Measurements from ENCODE around the gene IGFL1. TPM values are rescaled to one million over a fixed set of nuclear protein-coding genes. Genes with fewer than 3 reads are reported as not detected.
"Not testable (repeated sequence)": the region's sequence is repeated elsewhere in the genome, so short reads cannot be mapped to it uniquely, and the experiment has no call there.

The IGFL1 gene
- total RNA-seq, 1 experiment from 2014 or later = not detected

GRCh38 chr19:46232468-46232867 lies 2.9 kb downstream of the IGFL1 start:
- peaks cover 54% of the 10 kb centered on the region for H3K27me3 ChIP-seq (ENCODE audit: insufficient read depth, low read length)
- H3K4me3 ChIP-seq (replicated peaks in 1 of 2; ENCODE audit: low read depth in 1 of 2, low read length in 2 of 2) = no peak overlapping the region
- H3K9me3 ChIP-seq (ENCODE audit: control insufficient read depth in 1 of 2, insufficient read depth in 1 of 2, low read depth in 1 of 2, low read length in 2 of 2) = no peaks in the 10 kb centered on the region
- no peak overlapping the region for H3K9ac ChIP-seq (ENCODE audit: low read length)
- ATAC-seq (no peak), DNase-seq (ENCODE audit: low read depth, low spot score) (no peak)
- no peak overlapping the region for H2AFZ ChIP-seq (ENCODE audit: low read depth, low read length, poor library complexity, severe bottlenecking)
- no peak overlapping the region for H3K27ac ChIP-seq (ENCODE audit: low read depth, low read length)
- no peaks in the 10 kb centered on the region for H3K36me3 ChIP-seq (ENCODE audit: control insufficient read depth in 1 of 2, insufficient read depth in 2 of 2, low read length in 2 of 2)
- H3K9me2 ChIP-seq (ENCODE audit: insufficient read depth) = no peaks in the 10 kb centered on the region
- intact Hi-C loops (cut with micrococcal nuclease) = no loop called here
- H4K20me1 ChIP-seq (ENCODE audit: insufficient read depth) = no peaks in the 10 kb centered on the region
- H3K79me2 ChIP-seq (ENCODE audit: insufficient read depth, low read length) = no peaks in the 10 kb centered on the region
- ChIA-PET POLR2A (no interaction called here), CTCF (no interaction called here), RAD21 (ENCODE audit: low non-redundant PET in 1 of 2, low total read pairs in 2 of 2, uncharacterized antibody in 2 of 2, unreplicated experiment in 2 of 2) (no interaction called here)
- no peaks in the 10 kb centered on the region for H3K4me1 ChIP-seq (ENCODE audit: control insufficient read depth in 1 of 2, insufficient read depth in 2 of 2, low read length in 2 of 2)
- TF ChIP-seq, protein P1, sequence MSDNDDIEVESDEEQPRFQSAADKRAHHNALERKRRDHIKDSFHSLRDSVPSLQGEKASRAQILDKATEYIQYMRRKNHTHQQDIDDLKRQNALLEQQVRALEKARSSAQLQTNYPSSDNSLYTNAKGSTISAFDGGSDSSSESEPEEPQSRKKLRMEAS (IDR thresholded peaks at IDR 0.05) = no peak
- no TSS peak for BruUV-seq (replicated peaks)
- H3K4me2 ChIP-seq (ENCODE audit: low read length) = no peak overlapping the region

GRCh38 chr19:46232938-46233621 lies 3.5 kb downstream of the IGFL1 start:
- H3K27me3 ChIP-seq (ENCODE audit: insufficient read depth, low read length) = peaks cover 53% of the 10 kb centered on the region
- H3K27ac ChIP-seq (ENCODE audit: low read depth, low read length) = no peak overlapping the region
- DNase-seq (ENCODE audit: low read depth, low spot score) (no peak), ATAC-seq (no peak)
- ChIA-PET POLR2A (no interaction called here), CTCF (no interaction called here), RAD21 (ENCODE audit: low non-redundant PET in 1 of 2, low total read pairs in 2 of 2, uncharacterized antibody in 2 of 2, unreplicated experiment in 2 of 2) (no interaction called here)
- H2AFZ ChIP-seq (ENCODE audit: low read depth, low read length, poor library complexity, severe bottlenecking) = no peak overlapping the region
- no peak overlapping the region for H3K4me2 ChIP-seq (ENCODE audit: low read length)
- no peaks in the 10 kb centered on the region for H3K36me3 ChIP-seq (ENCODE audit: control insufficient read depth in 1 of 2, insufficient read depth in 2 of 2, low read length in 2 of 2)
- no peaks in the 10 kb centered on the region for H3K79me2 ChIP-seq (ENCODE audit: insufficient read depth, low read length)
- no peaks in the 10 kb centered on the region for H3K9me3 ChIP-seq (ENCODE audit: control insufficient read depth in 1 of 2, insufficient read depth in 1 of 2, low read depth in 1 of 2, low read length in 2 of 2)
- H3K4me1 ChIP-seq (ENCODE audit: control insufficient read depth in 1 of 2, insufficient read depth in 2 of 2, low read length in 2 of 2) = no peaks in the 10 kb centered on the region
- TF ChIP-seq ATF3 (IDR thresholded peaks at IDR 0.05) = no peak
- TF ChIP-seq, protein P1 (IDR thresholded peaks at IDR 0.05) = no peak
- TF ChIP-seq RAD21 (IDR thresholded peaks at IDR 0.05; ENCODE audit: low read depth) = no peak
- TF ChIP-seq EZH2 (IDR thresholded peaks at IDR 0.05) = no peak
- no peak overlapping the region for H3K9ac ChIP-seq (ENCODE audit: low read length)
- BruUV-seq (replicated peaks) = no TSS peak
- intact Hi-C loops (cut with micrococcal nuclease) = no loop called here
- no peak overlapping the region for H3K4me3 ChIP-seq (replicated peaks in 1 of 2; ENCODE audit: low read depth in 1 of 2, low read length in 2 of 2)
- H4K20me1 ChIP-seq (ENCODE audit: insufficient read depth) = no peaks in the 10 kb centered on the region
- H3K9me2 ChIP-seq (ENCODE audit: insufficient read depth) = no peaks in the 10 kb centered on the region

DNA sequence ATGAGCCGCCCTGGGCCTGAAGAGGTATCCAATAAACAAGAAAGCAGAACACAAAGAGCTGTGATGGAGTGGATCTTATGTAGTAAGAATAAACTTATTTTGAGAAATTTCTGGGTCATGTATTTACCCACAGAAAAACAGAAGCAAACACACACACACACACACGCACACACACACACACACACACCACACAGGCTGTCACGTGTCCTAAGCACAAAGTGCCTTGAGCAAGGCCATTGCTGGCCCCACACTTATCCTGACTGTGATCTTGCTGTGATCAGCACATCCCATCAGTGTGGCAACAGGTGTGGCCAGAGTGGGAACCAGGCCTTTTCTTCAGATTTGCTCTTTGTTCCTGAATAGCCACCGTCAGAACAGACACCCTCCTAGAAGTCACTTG lies 4.3 kb downstream of the IGFL1 start:
- H3K4me2 ChIP-seq (ENCODE audit: low read length); H3K9me3 ChIP-seq (ENCODE audit: control insufficient read depth in 1 of 2, insufficient read depth in 1 of 2, low read depth in 1 of 2, low read length in 2 of 2); H3K9me2 ChIP-seq (ENCODE audit: insufficient read depth); POLR2A ChIA-PET; H3K9ac ChIP-seq (ENCODE audit: low read length); H3K27ac ChIP-seq (ENCODE audit: low read depth, low read length); CTCF ChIA-PET; H3K36me3 ChIP-seq (ENCODE audit: control insufficient read depth in 1 of 2, insufficient read depth in 2 of 2, low read length in 2 of 2); intact Hi-C loops (cut with micrococcal nuclease); RAD21 ChIA-PET (ENCODE audit: low non-redundant PET in 1 of 2, low total read pairs in 2 of 2, uncharacterized antibody in 2 of 2, unreplicated experiment in 2 of 2); H3K79me2 ChIP-seq (ENCODE audit: insufficient read depth, low read length); H3K4me3 ChIP-seq (replicated peaks in 1 of 2; ENCODE audit: low read depth in 1 of 2, low read length in 2 of 2); H4K20me1 ChIP-seq (ENCODE audit: insufficient read depth); H3K4me1 ChIP-seq (ENCODE audit: control insufficient read depth in 1 of 2, insufficient read depth in 2 of 2, low read length in 2 of 2); DNase-seq (ENCODE audit: low read depth, low spot score); ATAC-seq; H2AFZ ChIP-seq (ENCODE audit: low read depth, low read length, poor library complexity, severe bottlenecking); BruUV-seq (replicated peaks): not testable (repeated sequence)
- peaks cover 53% of the 10 kb centered on the region for H3K27me3 ChIP-seq (ENCODE audit: insufficient read depth, low read length)

DNA sequence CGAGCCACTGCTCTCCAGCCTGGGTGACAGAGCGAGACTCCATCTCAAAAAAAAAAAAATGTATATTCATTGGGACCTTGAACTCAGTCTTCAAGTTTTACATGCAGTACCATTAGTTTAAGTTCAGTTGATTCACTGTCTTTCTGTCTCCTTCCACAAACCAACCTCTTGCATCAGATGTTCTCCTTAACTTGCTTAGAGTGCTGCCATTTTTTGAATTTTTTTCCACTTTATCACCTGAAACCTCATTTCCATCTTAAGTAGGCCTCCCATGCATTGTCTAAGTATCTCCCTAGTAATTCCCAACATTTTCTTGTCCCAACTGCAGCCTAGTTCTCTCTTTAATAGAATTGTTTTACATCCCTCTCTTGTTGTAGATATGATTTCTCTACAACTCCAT lies 8.6 kb downstream of the IGFL1 start:
- H3K9me3 ChIP-seq (ENCODE audit: control insufficient read depth in 1 of 2, insufficient read depth in 1 of 2, low read depth in 1 of 2, low read length in 2 of 2); H3K4me3 ChIP-seq (replicated peaks in 1 of 2; ENCODE audit: low read depth in 1 of 2, low read length in 2 of 2); POLR2A ChIA-PET; H3K4me1 ChIP-seq (ENCODE audit: control insufficient read depth in 1 of 2, insufficient read depth in 2 of 2, low read length in 2 of 2); ATAC-seq; H3K36me3 ChIP-seq (ENCODE audit: control insufficient read depth in 1 of 2, insufficient read depth in 2 of 2, low read length in 2 of 2); H3K4me2 ChIP-seq (ENCODE audit: low read length); H4K20me1 ChIP-seq (ENCODE audit: insufficient read depth); intact Hi-C loops (cut with micrococcal nuclease); H3K79me2 ChIP-seq (ENCODE audit: insufficient read depth, low read length); RAD21 ChIA-PET (ENCODE audit: low non-redundant PET in 1 of 2, low total read pairs in 2 of 2, uncharacterized antibody in 2 of 2, unreplicated experiment in 2 of 2); H3K9ac ChIP-seq (ENCODE audit: low read length); H2AFZ ChIP-seq (ENCODE audit: low read depth, low read length, poor library complexity, severe bottlenecking); CTCF ChIA-PET; BruUV-seq (replicated peaks); H3K9me2 ChIP-seq (ENCODE audit: insufficient read depth); H3K27ac ChIP-seq (ENCODE audit: low read depth, low read length); DNase-seq (ENCODE audit: low read depth, low spot score): not testable (repeated sequence)
- peaks cover 48% of the 10 kb centered on the region for H3K27me3 ChIP-seq (ENCODE audit: insufficient read depth, low read length)
